NCI-H2227 treated with DMSO at 0.1 percent for 48 hours (cell line): Measurements from ENCODE around the gene UNKL.
"Not testable (repeated sequence)": the region's sequence is repeated elsewhere in the genome, so short reads cannot be mapped to it uniquely, and the experiment has no call there.

ENCODE experiments used
- DNase-seq: peaks from one replicate; lab custom pipeline; 2025; lab: John Stamatoyannopoulos, UW

UNKL gene

GRCh38 chr16:1338855-1339675, 75.4 kb downstream of the UNKL start:
- DNase-seq: no peak

- DNase-seq: no peak
These were observed 76.3 kb downstream of the UNKL start for GRCh38 chr16:1338119-1338730.

GRCh38 chr16:1337486-1337885, 77.0 kb downstream of the UNKL start:
- no peak for DNase-seq

- no peak for DNase-seq
These were observed 77.9 kb downstream of the UNKL start for GRCh38 chr16:1336619-1337018.

GRCh38 chr16:1335996-1336395, 78.5 kb downstream of the UNKL start:
- DNase-seq: no peak

DNA sequence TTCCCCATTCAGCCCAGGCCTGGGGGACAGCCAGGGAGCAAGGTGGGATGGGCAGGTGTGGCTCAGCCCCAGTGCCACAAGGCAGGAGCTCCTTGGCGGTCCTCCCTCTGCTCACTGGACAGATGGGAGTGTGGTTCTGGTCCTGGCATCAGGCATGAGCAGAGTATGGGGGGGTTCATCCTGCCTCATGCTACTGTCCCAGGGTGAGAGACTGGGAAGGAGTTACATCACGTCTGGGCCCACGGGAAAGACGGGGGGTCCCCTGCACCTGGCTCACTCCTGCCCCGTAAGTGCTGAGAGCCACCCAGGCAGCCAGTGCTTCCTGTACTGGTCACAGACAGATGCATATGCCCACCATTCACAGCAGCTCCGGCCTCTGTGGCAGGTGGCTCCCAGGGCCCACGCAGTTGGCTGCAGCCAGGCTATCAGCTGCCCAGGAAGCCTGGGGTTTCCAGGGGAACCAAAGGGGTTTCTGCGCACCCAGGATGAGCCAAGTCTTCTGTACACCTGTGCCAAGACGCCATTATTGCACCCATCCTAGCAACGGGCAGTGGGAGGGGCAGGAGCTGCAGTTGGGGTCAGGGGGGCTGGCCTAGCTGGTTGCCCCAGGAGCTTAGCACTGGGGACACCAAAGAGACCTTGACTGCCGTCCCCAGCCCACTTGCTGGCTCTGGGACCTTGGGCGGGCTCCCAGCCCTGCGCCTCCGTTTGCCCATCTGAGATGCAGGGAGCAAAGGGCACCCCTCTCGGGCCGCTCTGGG, 79.1 kb downstream of the UNKL start:
- no peak for DNase-seq

DNA sequence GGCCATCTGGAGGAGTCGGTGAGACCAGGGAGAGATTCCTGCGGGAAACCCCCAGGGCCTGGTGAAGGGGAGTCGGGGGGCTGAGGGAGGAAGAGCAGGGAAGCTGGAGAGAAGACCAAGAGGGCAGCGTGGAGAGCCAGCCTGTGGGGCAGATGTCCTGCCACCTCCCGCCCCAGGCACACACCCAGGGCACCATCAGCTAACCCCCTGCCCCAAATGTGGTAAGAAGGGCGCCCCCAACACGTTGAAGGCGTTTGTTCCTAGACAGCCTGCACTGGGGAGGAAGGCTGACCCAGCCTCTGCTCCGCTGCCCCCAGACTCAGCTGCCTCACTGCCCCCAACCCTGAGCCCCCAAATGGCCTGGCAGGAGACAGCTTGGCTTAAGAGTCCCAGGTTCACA, 79.8 kb downstream of the UNKL start:
- DNase-seq: no peak

- no peak for DNase-seq
These were observed 80.4 kb downstream of the UNKL start for GRCh38 chr16:1333854-1334700.

GRCh38 chr16:1333149-1333812, 81.2 kb downstream of the UNKL start, which contains the start of gene BAIAP3:
Gene BAIAP3, plus strand, starts transcription at chr16:1333645. Its CDS starts 4,905 bp downstream, at chr16:1338550.
- DNase-seq: no peak

DNA sequence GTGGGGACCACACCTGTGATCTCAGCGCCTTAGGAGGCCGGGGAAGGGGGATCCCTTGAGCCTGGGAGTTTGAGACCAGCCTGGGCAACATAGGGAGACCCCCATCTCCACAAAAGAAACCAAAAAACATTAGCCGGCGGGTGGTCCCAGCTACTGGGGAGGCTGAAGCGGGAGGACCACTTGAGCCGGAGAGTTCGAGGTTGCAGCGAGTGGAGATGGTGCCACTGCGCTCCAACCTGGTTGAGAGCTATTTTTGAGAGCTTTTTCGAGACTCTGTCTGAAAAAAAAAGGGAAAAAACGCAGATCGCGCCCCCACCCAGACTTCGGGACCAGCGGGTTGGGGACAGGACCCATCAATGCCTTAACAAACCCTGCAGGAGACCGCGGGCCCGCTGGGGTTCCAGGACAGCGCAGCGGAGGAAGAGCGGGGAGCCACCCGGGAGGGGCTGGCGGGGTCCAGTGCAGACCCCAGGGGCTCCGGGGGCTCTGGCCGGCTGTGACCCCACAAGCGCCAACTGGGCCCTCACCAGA, 81.8 kb downstream of the UNKL start:
- DNase-seq: no peak

- peak; percentile 21 for DNase-seq
These were observed 82.5 kb downstream of the UNKL start for GRCh38 chr16:1331712-1332617.

DNA sequence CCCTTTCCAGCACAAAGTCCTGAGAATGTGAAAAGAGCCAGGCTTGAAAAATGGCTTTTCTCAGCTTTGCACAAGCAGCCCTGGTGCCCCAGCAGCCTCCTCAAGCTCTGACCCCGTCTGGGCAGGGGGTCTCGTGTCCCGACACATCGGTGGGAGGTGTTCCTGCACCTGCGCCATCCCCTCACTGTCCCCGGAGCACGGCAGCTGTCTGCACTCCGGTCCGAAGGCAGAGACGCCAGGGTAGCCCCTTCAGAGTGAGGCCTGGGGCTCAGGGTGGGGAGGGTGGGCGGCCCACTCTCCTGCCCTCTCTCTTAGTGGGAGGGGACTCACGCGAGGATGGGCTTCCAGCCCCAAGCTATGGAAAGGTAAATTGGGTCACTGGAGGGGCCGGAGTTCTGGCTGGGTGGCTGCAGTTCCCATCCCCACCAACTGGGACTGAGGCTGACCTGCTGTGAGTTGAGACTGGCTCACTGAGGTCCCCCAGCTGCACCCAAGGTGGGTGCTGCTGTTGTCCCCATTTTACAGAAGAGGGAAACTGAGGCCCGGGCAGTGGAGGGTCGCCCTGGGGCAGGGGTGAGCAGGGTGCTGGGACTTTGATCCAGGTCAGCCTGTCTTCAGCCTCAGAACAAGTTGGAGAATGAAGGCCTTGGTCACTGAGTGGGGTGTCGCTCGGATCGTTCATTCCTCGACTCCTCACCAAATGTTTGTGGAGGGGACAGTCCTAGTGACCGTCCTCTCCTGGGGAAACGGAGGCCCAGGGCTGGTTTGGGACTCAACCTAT, 83.4 kb downstream of the UNKL start:
- DNase-seq: no peak

DNA sequence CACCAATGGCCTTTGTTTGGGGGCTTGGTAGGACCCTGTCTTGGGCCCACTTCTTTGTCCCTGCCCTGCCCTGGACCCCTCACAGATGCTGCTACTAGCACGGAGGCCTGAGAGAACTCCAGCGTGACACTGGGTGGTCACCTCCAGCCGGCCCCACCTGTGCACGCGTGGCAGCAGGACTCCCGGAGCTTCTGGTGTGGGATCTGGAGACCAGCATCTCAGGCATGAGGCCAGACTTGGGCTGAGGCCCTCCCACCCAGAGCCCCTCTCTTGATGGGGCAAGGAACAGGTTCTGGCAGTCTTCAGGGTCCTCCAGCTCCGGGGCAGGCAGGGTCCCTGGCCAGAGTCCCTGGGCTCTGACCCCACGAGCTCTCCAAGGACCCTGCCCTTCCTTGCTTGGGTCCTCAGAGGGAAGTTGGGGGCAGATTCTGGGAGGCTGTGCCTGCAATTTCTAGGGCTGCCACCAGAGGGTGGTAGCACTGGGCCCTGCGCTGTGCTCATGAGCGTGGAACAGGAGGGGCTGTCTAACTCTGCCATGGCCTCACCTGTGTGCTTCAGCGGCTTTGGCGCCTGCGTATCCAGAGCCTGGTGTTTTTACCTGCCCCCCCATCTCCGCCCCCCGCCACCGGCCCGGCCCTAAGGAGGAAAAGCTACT, 84.1 kb downstream of the UNKL start:
- DNase-seq: no peak

DNA sequence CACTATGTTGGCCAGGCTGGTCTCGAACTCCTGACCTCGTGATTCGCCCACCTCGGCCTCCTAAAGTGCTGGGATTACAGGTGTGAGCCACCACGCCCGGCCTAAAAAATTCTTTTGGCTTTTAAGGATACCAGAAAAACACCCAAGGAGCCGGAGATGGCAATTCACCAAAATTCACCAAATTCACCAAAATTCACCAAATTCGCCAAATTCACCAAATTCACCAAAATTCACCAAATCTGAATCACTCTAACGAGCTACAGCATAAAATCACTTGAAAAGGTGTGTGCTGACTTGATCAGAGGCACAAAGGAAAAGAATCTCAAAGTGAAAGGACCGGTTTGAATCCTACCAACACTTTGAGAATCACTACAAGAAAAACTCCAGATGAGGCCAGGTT, 85.5 kb downstream of the UNKL start:
- not testable (repeated sequence) for DNase-seq

GRCh38 chr16:1328136-1328535, 86.4 kb downstream of the UNKL start:
- DNase-seq: not testable (repeated sequence)

- DNase-seq: no peak
These were observed 86.9 kb downstream of the UNKL start for GRCh38 chr16:1327619-1327947.

DNA sequence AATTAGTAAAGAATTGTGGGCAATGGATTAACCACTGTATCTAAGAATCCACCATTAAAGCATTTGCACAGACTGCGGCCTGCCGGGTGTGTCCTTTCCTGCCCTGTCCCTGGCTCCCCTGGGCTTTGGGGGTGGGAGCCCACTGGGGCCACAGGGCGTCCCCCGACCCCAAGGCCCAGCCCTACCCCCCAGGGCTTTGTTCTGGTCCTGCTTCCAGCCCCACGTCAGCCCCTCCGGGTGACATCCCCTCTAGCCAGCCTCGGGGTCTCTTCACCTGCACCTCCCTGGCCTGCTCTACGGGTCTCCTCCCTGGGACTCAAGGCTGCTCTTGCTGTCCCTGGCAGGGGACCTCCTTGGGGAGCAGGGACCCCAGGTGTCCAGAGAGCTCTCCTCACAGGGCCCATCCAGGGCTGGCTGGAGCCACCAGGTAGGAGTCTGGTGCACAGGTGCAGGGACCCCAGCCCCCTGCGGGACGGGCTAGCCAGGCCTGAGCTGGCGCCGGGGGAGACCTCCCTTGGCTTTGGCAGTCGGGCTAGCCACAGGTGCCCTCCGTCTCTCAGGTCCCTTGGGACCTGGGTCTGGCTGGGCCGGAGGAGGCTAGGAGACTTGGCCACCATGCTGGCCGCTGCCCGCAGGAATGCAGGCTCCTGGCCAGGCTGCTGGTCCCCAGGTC, 87.4 kb downstream of the UNKL start:
- no peak for DNase-seq

- DNase-seq: no peak
These were observed 88.1 kb downstream of the UNKL start for GRCh38 chr16:1326391-1326790.
